Measurements from ENCODE around the gene SRM.
"Not testable (repeated sequence)": the region's sequence is repeated elsewhere in the genome, so short reads cannot be mapped to it uniquely, and the experiment has no call there.

Gene SRM

DNA sequence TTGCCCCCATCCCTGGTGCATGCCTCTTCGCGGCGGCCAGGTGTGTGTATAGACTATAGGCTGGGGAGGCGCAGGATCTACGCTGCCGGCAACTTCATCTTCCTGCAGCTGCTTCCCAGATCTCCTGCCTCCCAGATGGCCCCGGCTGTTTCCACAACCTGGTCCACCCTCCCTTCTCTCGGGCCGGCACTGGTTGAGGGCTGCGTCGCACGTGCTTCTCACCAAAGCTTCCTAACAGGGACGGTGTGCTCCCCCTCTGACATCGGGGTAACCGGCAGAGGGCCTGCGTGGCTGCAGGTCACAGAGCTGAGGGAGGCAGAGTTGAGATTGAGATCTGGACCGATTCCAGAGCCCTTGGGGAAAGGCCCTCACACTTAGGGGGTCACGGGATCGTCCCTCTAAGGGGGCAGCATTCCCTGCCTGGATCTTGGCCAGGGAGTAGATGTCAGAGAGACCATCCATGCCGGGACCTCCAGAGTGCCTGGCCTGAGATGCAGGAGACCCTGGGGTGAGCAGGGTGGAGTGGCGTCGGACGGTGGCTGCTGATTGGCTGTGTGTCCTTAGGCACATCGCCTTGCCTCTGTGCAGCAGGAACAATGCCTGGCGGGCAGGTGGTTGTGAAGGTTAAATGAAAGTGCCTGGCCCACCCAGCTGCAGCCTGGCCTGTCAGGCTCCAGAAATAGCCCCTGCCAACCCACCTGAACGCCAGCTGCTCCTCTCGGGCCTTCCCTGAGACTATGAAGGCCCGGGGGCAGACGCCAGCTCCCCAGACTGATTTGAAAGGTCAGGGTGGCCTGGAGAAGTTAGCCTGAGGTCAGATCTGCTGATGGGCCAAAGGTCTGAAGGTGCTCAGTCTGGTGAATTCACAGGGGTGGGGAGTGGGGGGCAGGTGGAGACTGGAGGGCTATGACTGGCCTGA lies 6.7 kb downstream of the SRM start:
- H3K4me1 ChIP-seq (ENCODE audit: control insufficient read depth, insufficient read depth, low read length) = no peaks in the 10 kb centered on the region
- H3K9ac ChIP-seq (ENCODE audit: low read depth, low read length) = no peak overlapping the region
- H3K4me2 ChIP-seq (ENCODE audit: low read length) = no peak overlapping the region
- H3K36me3 ChIP-seq (ENCODE audit: insufficient read depth, low read length) = peaks cover 23% of the 10 kb centered on the region
- no peaks in the 10 kb centered on the region for H3K27me3 ChIP-seq (ENCODE audit: control insufficient read depth, insufficient read depth, low read length)
- no peak overlapping the region for H3K4me3 ChIP-seq (ENCODE audit: low read length)
- H3K9me3 ChIP-seq (replicated peaks; ENCODE audit: low read length) = no peaks in the 10 kb centered on the region

DNA sequence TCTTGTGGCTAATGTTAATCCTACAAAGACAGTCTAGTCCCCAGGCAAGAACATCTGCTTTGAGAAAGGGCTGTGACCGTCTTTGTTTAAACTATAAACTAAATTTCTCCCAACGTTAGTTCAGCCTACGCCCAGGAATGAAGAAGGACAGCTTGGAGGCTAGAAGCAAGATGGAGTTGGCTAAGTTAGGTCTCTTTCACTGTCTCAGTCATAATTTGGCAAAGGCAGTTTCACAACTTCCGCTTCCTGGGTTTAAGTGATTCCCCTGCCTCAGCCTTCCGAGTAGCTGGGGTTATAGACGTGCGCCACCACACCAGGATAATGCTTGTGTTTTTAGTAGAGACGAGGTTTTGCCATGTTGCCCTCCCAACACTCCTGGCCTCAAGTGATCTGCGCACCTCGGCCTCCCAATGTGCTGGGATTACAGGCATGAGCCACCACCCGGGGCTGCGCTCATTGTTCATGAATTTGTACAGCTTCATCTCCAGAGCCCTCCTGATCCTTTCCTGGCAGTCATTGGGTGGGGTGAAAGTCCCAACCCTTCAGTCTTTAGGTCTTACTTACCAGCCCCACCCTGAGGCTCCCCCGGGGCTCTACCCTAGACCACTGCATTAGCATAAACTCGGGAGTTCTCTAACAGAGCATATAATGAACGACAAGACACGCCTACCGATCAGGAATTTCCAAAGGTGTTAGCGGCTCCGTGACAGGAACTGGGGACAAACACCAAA lies 7.9 kb downstream of the SRM start:
- Histone ChIP-seq H3K4me2 (ENCODE audit: low read length) (no peak overlapping the region), H3K9ac (ENCODE audit: low read depth, low read length) (no peak overlapping the region), H3K36me3 (ENCODE audit: insufficient read depth, low read length) (peaks cover 16% of the 10 kb centered on the region), H3K4me3 (ENCODE audit: low read length) (no peak overlapping the region), H3K27me3 (ENCODE audit: control insufficient read depth, insufficient read depth, low read length) (no peaks in the 10 kb centered on the region), H3K9me3 (replicated peaks; ENCODE audit: low read length) (no peaks in the 10 kb centered on the region), H3K4me1 (ENCODE audit: control insufficient read depth, insufficient read depth, low read length) (no peaks in the 10 kb centered on the region)

DNA sequence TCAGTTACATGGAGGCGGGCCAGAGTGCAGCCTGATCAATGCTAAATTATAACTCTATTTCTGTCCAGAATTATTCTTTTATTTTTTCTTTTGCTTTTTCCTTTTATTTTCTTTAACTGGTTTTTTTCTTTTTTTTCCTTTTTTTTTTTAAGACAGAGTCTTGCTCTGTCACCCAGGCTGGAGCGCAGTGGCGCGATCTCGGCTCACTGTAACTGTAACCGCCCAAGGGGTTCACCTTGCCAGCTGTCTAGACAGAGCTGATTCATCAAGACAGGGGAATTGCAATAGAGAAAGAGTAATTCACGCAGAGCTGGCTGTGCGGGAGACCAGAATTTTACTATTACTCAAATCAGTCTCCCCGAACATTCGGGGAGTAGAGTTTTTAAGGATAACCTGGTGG lies 8.7 kb downstream of the SRM start:
- not testable (repeated sequence) for H3K9me3 ChIP-seq (replicated peaks; ENCODE audit: low read length); H3K4me2 ChIP-seq (ENCODE audit: low read length); H3K4me3 ChIP-seq (ENCODE audit: low read length); H3K27me3 ChIP-seq (ENCODE audit: control insufficient read depth, insufficient read depth, low read length); H3K4me1 ChIP-seq (ENCODE audit: control insufficient read depth, insufficient read depth, low read length); H3K9ac ChIP-seq (ENCODE audit: low read depth, low read length)
- H3K36me3 ChIP-seq (ENCODE audit: insufficient read depth, low read length) = peaks cover 10% of the 10 kb centered on the region

DNA sequence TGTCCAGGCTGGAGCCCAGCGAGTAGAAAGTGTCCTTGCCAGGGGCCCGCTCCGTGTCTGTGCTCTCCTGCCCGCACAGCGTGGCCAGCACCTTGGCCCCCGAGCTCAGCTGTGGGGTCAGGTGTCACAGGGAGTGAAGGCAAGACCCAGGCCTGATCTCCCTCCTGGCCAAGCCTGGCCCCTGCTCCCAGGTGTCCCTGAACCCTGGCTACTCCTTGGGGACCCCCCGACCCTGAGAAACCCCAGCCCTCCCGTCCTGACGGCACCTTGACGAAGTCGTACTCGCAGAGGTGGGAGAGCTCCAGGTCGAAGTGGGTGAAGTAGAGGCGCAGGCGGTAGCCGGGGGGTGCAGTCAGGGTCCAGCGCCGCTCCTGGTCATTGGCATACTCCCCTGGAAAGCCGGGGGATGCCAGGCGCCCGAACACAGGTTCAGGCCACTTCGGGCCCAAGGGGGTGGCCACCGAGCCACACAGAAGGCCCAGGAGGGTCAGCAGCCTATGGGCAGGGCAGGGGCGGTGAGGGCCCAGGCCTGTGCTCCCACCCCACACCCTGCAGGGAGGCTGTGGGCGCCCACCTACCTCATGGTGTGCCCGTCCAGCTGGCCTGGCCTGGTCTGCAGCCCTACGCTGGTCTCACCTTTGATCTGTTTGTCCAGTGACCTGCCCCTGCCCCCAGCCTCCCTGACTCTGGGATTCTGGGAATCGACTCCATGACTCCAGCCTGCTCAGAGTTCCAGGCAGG lies 13.0 kb downstream of the SRM start, which contains the start of gene MASP2:
Gene MASP2 (minus strand): TSS at position 615 of the 741 bp plus-strand sequence. CDS start 32 bp downstream, at position 583.
- Histone ChIP-seq H3K9ac (ENCODE audit: low read depth, low read length) (no peak within 1 kb of the TSS), H3K9me3 (replicated peaks; ENCODE audit: low read length) (no peaks in the 10 kb centered on the region), H3K4me1 (ENCODE audit: control insufficient read depth, insufficient read depth, low read length) (no peaks in the 10 kb centered on the region), H3K4me3 (ENCODE audit: low read length) (no peak within 1 kb of the TSS), H3K27me3 (ENCODE audit: control insufficient read depth, insufficient read depth, low read length) (no peaks in the 10 kb centered on the region), H3K36me3 (ENCODE audit: insufficient read depth, low read length) (no peaks in the 10 kb centered on the region), H3K4me2 (ENCODE audit: low read length) (no peak within 1 kb of the TSS)

DNA sequence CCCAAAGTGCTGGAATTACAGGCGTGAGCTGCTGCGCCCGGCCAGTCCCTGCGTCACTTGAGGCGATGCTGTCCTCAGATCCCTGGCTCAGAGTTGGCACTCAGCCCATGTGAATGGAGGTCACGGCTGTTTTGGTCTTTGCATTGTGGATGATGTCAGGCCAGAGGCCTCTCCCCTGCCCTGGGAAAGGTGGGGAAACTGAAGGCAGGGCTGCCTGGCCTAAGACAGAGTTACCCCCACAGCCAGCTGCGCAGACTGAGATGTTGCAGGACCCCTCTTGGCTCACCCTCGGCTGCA lies 13.6 kb downstream of the SRM start:
- Histone ChIP-seq H3K9me3 (replicated peaks; ENCODE audit: low read length) (no peaks in the 10 kb centered on the region), H3K27me3 (ENCODE audit: control insufficient read depth, insufficient read depth, low read length) (no peaks in the 10 kb centered on the region), H3K4me1 (ENCODE audit: control insufficient read depth, insufficient read depth, low read length) (no peaks in the 10 kb centered on the region), H3K4me3 (ENCODE audit: low read length) (no peak overlapping the region), H3K36me3 (ENCODE audit: insufficient read depth, low read length) (no peaks in the 10 kb centered on the region), H3K9ac (ENCODE audit: low read depth, low read length) (no peak overlapping the region), H3K4me2 (ENCODE audit: low read length) (no peak overlapping the region)

DNA sequence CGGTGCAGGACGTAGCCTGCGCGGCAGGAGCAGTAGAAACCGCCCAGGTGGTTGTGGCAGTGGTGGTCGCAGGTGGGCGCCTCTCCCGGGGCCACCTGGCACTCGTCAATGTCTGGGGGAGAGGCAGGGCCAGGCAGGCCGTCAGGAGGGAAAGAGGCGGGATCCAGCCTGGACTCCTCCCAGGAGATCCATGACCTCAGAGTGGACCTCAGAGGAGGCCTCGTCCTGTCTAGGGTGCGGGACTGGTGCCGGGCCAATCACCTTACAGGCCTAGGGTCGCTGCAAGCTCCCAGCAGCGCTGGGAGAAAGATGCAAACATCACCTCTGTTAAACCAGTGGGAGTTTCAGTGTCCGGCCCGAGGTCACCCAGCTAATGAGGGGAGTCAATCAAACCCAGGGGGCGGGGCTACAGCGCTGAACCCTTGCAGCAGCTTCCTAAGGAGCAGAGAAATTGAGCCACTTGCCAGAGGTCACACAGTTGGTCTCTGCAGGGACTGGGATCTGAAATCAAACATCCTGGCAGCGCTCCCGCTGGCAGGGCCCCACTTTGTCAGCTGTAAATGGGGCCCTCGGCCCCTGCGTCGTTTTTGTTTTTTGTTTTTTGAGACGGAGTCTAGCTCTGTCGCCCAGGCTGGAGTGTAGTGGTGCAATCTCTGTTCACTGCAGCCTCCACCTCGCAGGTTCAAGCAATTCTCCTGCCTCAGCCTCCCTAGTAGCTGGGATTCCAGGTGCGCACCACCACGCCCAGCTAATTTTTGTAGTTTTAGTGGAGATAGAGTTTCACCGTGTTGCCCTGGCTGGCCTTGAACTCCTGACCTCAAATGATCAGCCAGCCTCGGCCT lies 14.2 kb downstream of the SRM start:
- no peaks in the 10 kb centered on the region for H3K4me1 ChIP-seq (ENCODE audit: control insufficient read depth, insufficient read depth, low read length)
- no peak overlapping the region for H3K4me3 ChIP-seq (ENCODE audit: low read length)
- no peaks in the 10 kb centered on the region for H3K27me3 ChIP-seq (ENCODE audit: control insufficient read depth, insufficient read depth, low read length)
- H3K36me3 ChIP-seq (ENCODE audit: insufficient read depth, low read length) = no peaks in the 10 kb centered on the region
- H3K9me3 ChIP-seq (replicated peaks; ENCODE audit: low read length) = no peaks in the 10 kb centered on the region
- no peak overlapping the region for H3K4me2 ChIP-seq (ENCODE audit: low read length)
- no peak overlapping the region for H3K9ac ChIP-seq (ENCODE audit: low read depth, low read length)

DNA sequence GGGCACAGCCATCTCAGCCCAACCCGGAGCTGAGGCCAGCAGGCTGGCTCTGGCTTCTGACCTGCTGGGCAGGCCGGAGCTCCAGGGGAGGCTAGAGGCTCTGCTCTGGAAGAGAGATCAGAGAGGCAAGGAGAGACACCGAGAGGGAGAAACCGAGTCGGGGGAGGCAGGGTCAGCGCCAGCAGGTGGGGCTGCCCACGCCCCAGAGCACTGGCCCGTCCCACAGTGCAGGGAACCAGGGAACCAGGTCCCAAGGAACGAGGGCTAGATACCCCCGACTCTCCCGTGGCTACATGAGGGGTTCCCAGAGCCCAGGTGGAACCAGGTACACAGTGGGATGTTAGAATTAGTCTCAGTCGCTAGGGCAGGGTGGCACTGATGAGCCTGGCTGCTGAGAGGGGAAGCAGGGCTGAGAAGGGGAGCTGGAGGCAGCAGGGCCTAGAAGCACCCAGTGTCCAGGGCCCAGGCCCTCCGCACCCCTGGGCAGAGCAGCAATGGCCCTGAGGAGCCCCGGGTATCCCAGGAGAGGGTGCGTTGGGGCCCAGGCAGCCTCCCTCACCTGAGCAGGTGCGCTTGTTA lies 14.9 kb downstream of the SRM start:
- no peaks in the 10 kb centered on the region for H3K27me3 ChIP-seq (ENCODE audit: control insufficient read depth, insufficient read depth, low read length)
- no peaks in the 10 kb centered on the region for H3K9me3 ChIP-seq (replicated peaks; ENCODE audit: low read length)
- no peak overlapping the region for H3K9ac ChIP-seq (ENCODE audit: low read depth, low read length)
- no peaks in the 10 kb centered on the region for H3K4me1 ChIP-seq (ENCODE audit: control insufficient read depth, insufficient read depth, low read length)
- no peaks in the 10 kb centered on the region for H3K36me3 ChIP-seq (ENCODE audit: insufficient read depth, low read length)
- no peak overlapping the region for H3K4me2 ChIP-seq (ENCODE audit: low read length)
- no peak overlapping the region for H3K4me3 ChIP-seq (ENCODE audit: low read length)

DNA sequence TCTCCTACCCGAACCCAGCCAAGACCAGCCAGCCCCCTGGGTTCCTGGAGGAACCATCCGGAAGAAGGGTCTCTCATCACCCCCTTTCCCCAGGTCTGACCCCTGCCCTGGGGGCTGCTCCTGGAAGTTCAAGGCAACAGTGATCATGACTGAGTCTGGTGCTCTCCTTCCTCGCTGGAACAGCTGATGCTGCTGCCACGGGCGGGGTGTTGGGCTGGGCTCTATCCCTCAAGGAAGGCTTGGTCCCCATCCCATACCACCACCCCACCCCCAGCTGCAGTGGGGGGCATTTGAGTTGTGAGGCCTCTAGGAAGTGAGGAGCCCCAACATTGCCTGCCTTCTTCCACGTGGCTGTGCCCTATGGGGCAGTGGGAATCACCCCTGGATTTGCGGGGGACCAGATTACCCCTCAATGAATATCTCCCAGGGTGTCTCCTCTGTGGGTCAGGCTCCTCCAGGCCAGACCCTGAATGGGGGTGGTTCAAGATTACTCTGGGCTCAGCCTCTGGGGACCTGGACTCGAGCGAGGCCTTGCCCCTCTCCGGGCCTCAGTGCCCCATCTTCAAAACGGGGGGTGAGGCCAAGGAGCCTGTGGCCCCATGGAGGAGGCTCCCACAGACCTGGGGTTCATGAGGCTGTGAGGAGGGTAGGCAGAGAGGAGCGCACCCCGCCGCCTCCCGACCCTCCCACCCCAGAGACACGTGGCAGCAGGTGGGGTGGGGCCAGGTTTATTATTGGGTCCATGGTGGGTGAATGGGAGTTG lies 15.6 kb downstream of the SRM start:
- no peak overlapping the region for H3K4me3 ChIP-seq (ENCODE audit: low read length)
- no peaks in the 10 kb centered on the region for H3K27me3 ChIP-seq (ENCODE audit: control insufficient read depth, insufficient read depth, low read length)
- H3K9ac ChIP-seq (ENCODE audit: low read depth, low read length) = no peak overlapping the region
- no peaks in the 10 kb centered on the region for H3K36me3 ChIP-seq (ENCODE audit: insufficient read depth, low read length)
- no peaks in the 10 kb centered on the region for H3K4me1 ChIP-seq (ENCODE audit: control insufficient read depth, insufficient read depth, low read length)
- no peaks in the 10 kb centered on the region for H3K9me3 ChIP-seq (replicated peaks; ENCODE audit: low read length)
- H3K4me2 ChIP-seq (ENCODE audit: low read length) = no peak overlapping the region

DNA sequence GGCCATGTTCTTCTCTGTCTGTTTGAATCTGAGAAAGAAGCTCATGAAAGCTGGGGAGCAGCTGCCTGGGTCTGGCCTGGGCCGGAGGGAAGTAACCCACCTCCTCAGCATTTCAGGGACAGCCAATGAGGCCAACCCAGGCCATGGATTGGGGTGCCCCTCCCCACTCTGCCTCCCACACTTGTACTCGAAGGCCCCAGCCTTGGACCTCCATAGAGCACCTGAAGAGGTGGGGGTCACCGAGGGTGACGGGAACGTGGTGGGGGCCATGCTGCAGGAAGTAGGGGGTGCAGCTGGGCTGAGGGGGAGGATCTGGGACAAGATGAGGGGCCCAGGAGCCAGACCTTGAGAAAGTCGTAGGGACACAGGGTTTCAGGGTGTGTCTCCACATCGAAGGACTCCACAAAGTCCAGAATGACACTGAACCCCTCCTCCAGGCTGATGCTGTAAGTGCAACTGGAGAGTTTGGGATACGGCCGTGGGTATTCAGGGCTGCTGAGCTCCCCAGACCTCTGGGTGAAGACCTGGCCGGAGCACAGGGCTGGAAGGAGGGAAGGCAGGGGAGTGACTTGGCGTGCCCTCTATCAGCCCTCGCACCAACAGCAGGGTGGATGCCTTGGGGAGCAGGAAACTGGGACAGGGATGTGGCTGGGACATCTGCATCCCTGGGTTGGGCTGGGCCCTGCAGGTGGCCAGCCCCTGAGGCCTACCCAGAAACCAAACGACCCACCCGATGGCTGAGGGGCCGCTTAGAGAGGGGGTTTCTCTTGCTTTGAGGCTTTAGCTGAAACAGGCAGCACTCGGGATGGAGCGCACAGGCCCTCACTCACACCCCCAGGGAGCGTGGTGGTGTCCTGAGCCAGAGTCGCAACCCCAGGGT lies 16.6 kb downstream of the SRM start:
- no peaks in the 10 kb centered on the region for H3K36me3 ChIP-seq (ENCODE audit: insufficient read depth, low read length)
- H3K4me1 ChIP-seq (ENCODE audit: control insufficient read depth, insufficient read depth, low read length) = no peaks in the 10 kb centered on the region
- H3K9ac ChIP-seq (ENCODE audit: low read depth, low read length) = no peak overlapping the region
- H3K4me3 ChIP-seq (ENCODE audit: low read length) = no peak overlapping the region
- no peak overlapping the region for H3K4me2 ChIP-seq (ENCODE audit: low read length)
- peaks cover 9% of the 10 kb centered on the region for H3K27me3 ChIP-seq (ENCODE audit: control insufficient read depth, insufficient read depth, low read length)
- H3K9me3 ChIP-seq (replicated peaks; ENCODE audit: low read length) = no peaks in the 10 kb centered on the region
